ENCODE measurements around the gene RDX. TPM values are rescaled to one million over a fixed set of nuclear protein-coding genes. Genes with fewer than 3 reads are reported as not detected.

RDX gene
- total RNA-seq, 2 experiments from 2014 or later, result 11.4 to 14.2 TPM

DNA sequence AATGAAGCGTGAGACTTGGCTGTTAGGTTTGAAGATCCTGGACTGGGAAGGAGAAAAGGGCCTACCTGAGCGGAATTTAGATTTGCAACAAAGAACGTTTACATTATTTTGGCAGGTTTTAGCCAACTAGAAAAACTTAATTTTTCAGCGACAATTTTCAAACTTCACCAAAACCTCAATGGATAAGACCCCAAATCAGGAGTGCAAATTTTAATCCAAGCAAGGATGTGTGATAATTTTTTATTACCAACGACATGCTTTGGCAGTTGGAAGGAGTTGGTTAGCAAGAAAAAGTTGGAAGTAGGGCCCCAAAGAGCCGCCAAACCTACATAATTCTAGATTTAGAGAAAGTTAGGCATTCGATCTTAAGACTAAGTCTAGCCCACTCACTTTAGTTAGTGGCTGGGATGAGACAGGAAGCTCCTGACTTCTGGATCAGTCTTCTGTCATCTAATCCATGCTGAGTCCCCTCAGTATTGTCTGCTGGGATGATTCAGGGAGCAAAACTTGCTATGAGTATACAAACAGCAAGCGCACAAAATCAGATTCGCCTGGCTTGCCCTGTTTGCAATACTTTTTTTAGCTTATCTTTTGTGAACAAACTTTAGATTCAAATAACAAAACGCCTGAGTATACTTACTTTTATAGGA lies 787 bp upstream of the RDX start:
- no peaks in the 10 kb centered on the region for H3K9me3 ChIP-seq (ENCODE audit: control insufficient read depth in 1 of 2, insufficient read depth in 1 of 2, low read length in 2 of 2)
- H3K36me3 ChIP-seq (ENCODE audit: insufficient read depth, low read length), result no peaks in the 10 kb centered on the region
- H3K4me1 ChIP-seq (ENCODE audit: insufficient read depth, low read length), result peaks cover 20% of the 10 kb centered on the region
- H3K9me3 Mint-ChIP-seq, result no peaks in the 10 kb centered on the region
- H3K4me3 Mint-ChIP-seq, result peak overlapping the region; percentile 90
- peak overlapping the region; percentile 79 for H3K4me3 ChIP-seq (ENCODE audit: low read length)
- H3K27me3 Mint-ChIP-seq, result no peaks in the 10 kb centered on the region
- H3K36me3 Mint-ChIP-seq (ENCODE audit: low read depth), result no peaks in the 10 kb centered on the region
- POLR2A ChIA-PET, result interaction anchor here (1.3 to 2.1 kb wide), 2 partner anchors 24 to 133 kb away, joined by 3 to 9 read pairs; partner anchors contain the start of gene FDX1
- ATAC-seq (ENCODE audit: poor library complexity) (no peak), DNase-seq (no peak)
- peaks cover 35% of the 10 kb centered on the region for H3K4me1 Mint-ChIP-seq (ENCODE audit: low read depth)
- H3K27ac ChIP-seq (ENCODE audit: low read depth in 1 of 2, low read length in 2 of 2), result no peak overlapping the region
- no peaks in the 10 kb centered on the region for H3K27me3 ChIP-seq (ENCODE audit: control insufficient read depth in 1 of 2, insufficient read depth in 2 of 2, low read length in 2 of 2)
- CTCF ChIA-PET, result interaction anchor here (0.6 to 1.0 kb wide), 2 partner anchors 132 to 150 kb away, joined by 3 read pairs; partner anchors contain the start of gene FDX1
- H3K27ac Mint-ChIP-seq, result peak overlapping the region; percentile 55
- TF ChIP-seq, protein P1, sequence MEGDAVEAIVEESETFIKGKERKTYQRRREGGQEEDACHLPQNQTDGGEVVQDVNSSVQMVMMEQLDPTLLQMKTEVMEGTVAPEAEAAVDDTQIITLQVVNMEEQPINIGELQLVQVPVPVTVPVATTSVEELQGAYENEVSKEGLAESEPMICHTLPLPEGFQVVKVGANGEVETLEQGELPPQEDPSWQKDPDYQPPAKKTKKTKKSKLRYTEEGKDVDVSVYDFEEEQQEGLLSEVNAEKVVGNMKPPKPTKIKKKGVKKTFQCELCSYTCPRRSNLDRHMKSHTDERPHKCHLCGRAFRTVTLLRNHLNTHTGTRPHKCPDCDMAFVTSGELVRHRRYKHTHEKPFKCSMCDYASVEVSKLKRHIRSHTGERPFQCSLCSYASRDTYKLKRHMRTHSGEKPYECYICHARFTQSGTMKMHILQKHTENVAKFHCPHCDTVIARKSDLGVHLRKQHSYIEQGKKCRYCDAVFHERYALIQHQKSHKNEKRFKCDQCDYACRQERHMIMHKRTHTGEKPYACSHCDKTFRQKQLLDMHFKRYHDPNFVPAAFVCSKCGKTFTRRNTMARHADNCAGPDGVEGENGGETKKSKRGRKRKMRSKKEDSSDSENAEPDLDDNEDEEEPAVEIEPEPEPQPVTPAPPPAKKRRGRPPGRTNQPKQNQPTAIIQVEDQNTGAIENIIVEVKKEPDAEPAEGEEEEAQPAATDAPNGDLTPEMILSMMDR (IDR thresholded peaks at IDR 0.05), result no peak
- intact Hi-C loops (cut with DNase I, micrococcal nuclease), result loop anchor here (5.0 to 10.0 kb wide), 3 partner anchors 95 to 1468 kb away; partner anchors contain the start of gene PPP2R1B (in 1 of the 2)

DNA sequence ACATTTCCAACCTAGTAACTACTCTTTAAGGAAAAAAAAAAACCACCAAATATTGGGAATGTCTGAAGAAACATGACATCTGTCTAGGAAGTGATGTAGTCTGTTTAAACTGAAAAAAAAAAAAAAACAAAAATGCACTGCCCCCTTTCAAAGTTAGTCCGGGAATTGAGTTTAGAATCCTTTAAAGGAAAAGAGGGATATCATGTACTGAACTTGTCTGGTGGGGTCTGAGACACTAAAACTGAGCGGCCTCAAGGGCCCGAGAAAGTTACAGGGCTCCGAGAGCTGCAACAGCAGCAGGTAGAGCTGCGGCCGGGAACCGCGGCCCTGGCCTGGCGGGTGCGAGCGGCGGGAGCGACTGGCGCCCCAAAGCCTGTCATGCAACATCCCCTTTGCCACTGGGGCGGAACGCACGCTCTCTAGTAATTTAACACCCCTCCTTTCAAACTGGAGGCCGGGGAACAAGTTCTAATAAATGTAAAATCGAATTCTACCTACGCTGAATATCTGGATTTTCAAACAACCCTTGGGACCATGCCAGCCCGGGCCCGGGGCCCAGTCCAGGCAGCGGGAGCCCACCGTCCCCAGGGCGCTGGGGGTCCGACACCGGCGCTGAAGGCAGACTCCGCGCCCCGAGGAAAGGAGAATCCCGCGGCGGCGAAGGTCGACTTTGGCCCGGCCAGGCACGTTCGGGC lies 736 bp downstream of the RDX start:
- no peaks in the 10 kb centered on the region for H3K27me3 ChIP-seq (ENCODE audit: control insufficient read depth in 1 of 2, insufficient read depth in 2 of 2, low read length in 2 of 2)
- POLR2A ChIA-PET, result interaction anchor here (0.7 to 2.1 kb wide), 3 partner anchors 16 to 134 kb away, joined by 3 to 9 read pairs (median 3); partner anchors contain the start of gene FDX1
- DNase-seq (peak; percentile 12 to 73 (median 33)), ATAC-seq (ENCODE audit: poor library complexity) (peak; percentile 66)
- H3K36me3 ChIP-seq (ENCODE audit: insufficient read depth, low read length), result no peaks in the 10 kb centered on the region
- Mint-ChIP-seq H3K4me3 (peak overlapping the region; percentile 91), H3K4me1 (ENCODE audit: low read depth) (peaks cover 45% of the 10 kb centered on the region), H3K27me3 (no peaks in the 10 kb centered on the region), H3K27ac (peak overlapping the region; percentile 63), H3K9me3 (no peaks in the 10 kb centered on the region), H3K36me3 (ENCODE audit: low read depth) (no peaks in the 10 kb centered on the region)
- H3K4me1 ChIP-seq (ENCODE audit: insufficient read depth, low read length), result peaks cover 20% of the 10 kb centered on the region
- H3K4me3 ChIP-seq (ENCODE audit: low read length), result peak overlapping the region; percentile 79
- H3K27ac ChIP-seq (ENCODE audit: low read depth in 1 of 2, low read length in 2 of 2), result no peak overlapping the region
- intact Hi-C loops (cut with DNase I, micrococcal nuclease), result loop anchor here (2.0 to 10.0 kb wide), 4 partner anchors 93 to 1469 kb away; partner anchors contain the start of gene PPP2R1B (in 1 of the 2)
- no peaks in the 10 kb centered on the region for H3K9me3 ChIP-seq (ENCODE audit: control insufficient read depth in 1 of 2, insufficient read depth in 1 of 2, low read length in 2 of 2)
- CTCF ChIA-PET, result interaction anchor here (0.6 to 1.1 kb wide), 4 partner anchors 94 to 1743 kb away, joined by 3 to 4 read pairs (median 3); partner anchors contain the start of gene FDX1
- TF ChIP-seq, protein P1 (IDR thresholded peaks at IDR 0.05), result no peak

DNA sequence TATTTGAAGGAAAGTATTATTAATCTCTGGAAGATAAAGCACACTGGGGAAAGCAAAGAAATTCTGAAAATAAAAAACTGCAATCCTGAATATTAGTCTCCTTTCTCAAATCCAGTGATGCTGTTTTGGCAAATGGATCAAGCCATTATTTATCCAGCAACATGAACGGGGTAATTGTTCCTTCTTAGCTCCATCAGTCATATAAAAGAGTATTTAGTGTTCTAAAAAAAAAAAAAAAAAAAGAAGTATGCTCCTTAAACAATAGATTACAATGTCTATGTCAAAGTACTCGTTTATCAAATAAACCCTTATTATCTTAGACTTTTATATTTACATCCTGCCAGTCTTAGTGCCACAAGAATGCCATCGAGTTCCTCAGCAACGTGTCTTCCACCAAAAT lies 1.3 kb downstream of the RDX start:
- ChIA-PET POLR2A (interaction anchor here (0.6 to 0.7 kb wide), 2 partner anchors 15 to 1202 kb away, joined by 3 to 4 read pairs; no protein-coding TSS in a partner anchor), CTCF (interaction anchor here (1.1 kb wide), 1 partner anchor 94 kb away, joined by 4 read pairs; no protein-coding TSS in a partner anchor)
- Mint-ChIP-seq H3K4me1 (ENCODE audit: low read depth) (peaks cover 49% of the 10 kb centered on the region), H3K9me3 (no peaks in the 10 kb centered on the region), H3K4me3 (peak overlapping the region; percentile 91), H3K27ac (peak overlapping the region; percentile 63), H3K27me3 (no peaks in the 10 kb centered on the region), H3K36me3 (ENCODE audit: low read depth) (no peaks in the 10 kb centered on the region)
- Histone ChIP-seq H3K27ac (ENCODE audit: low read depth in 1 of 2, low read length in 2 of 2) (no peak overlapping the region), H3K9me3 (ENCODE audit: control insufficient read depth in 1 of 2, insufficient read depth in 1 of 2, low read length in 2 of 2) (no peaks in the 10 kb centered on the region), H3K4me3 (ENCODE audit: low read length) (peak overlapping the region; percentile 79), H3K4me1 (ENCODE audit: insufficient read depth, low read length) (peaks cover 20% of the 10 kb centered on the region), H3K27me3 (ENCODE audit: control insufficient read depth in 1 of 2, insufficient read depth in 2 of 2, low read length in 2 of 2) (no peaks in the 10 kb centered on the region), H3K36me3 (ENCODE audit: insufficient read depth, low read length) (no peaks in the 10 kb centered on the region)
- intact Hi-C loops (cut with DNase I, micrococcal nuclease), result loop anchor here (2.0 to 10.0 kb wide), 4 partner anchors 93 to 1470 kb away; partner anchors contain the start of gene PPP2R1B (in 1 of the 2)
- TF ChIP-seq, protein P1 (IDR thresholded peaks at IDR 0.05), result no peak
- DNase-seq (no peak), ATAC-seq (ENCODE audit: poor library complexity) (no peak)

All from CD4-positive, alpha-beta T cell (primary cell).